Urothelium cell line (cell line): ENCODE data around the gene KMT2D.
A peak's percentile ranks its signal among the peaks of the same experiment; 100 is the strongest.

Source experiments
- DNase-seq: peaks from one replicate; pipeline ENCODE4 v3.0.0; 2011; ENCODE audit warnings: low spot score, mixed read lengths
- FAIRE-seq: peaks from 2 replicates; lab custom pipeline; 2011; peaks lifted over from hg19 to GRCh38; lab: Jason Lieb, UNC

Gene KMT2D

GRCh38 chr12:49060237-49061156 lies at the start of gene KMT2D:
Gene KMT2D (minus strand): TSS chr12:49060794. CDS start chr12:49055324, 5,470 bp downstream.
- DNase-seq (peak; percentile 92), FAIRE-seq (no peak)

- DNase-seq (peak; percentile 37), FAIRE-seq (no peak)
Measured at GRCh38 chr12:49109641-49110463, 49.3 kb upstream of the KMT2D start.

- no peak for DNase-seq
- FAIRE-seq, result no peak
Measured at GRCh38 chr12:49108958-49109404, 48.4 kb upstream of the KMT2D start.

GRCh38 chr12:49105504-49106084 lies 45.0 kb upstream of the KMT2D start:
- FAIRE-seq (no peak), DNase-seq (no peak)

GRCh38 chr12:49104822-49105221 lies 44.2 kb upstream of the KMT2D start:
- DNase-seq (no peak), FAIRE-seq (no peak)

GRCh38 chr12:49100380-49100779 lies 39.8 kb upstream of the KMT2D start:
- FAIRE-seq, result no peak
- no peak for DNase-seq

GRCh38 chr12:49098703-49099102 lies 38.1 kb upstream of the KMT2D start:
- DNase-seq, result no peak
- FAIRE-seq, result no peak

GRCh38 chr12:49098035-49098451 lies 37.4 kb upstream of the KMT2D start:
- DNase-seq (peak; percentile 65), FAIRE-seq (no peak)

GRCh38 chr12:49097381-49097780 lies 36.8 kb upstream of the KMT2D start:
- DNase-seq (no peak), FAIRE-seq (no peak)

GRCh38 chr12:49094975-49095365 lies 34.4 kb upstream of the KMT2D start:
- FAIRE-seq (no peak), DNase-seq (no peak)

GRCh38 chr12:49094160-49094974 lies 33.8 kb upstream of the KMT2D start, which contains the start of gene DHH:
Gene DHH (minus strand): TSS chr12:49094801. CDS start chr12:49094512, 289 bp downstream.
- DNase-seq, result no peak

GRCh38 chr12:49093792-49094159 lies 33.2 kb upstream of the KMT2D start:
- DNase-seq (no peak), FAIRE-seq (no peak)

More at GRCh38 chr12:49094160-49094974, 33.8 kb upstream of the KMT2D start, which contains the start of gene DHH:
- FAIRE-seq, result no peak

- DNase-seq (no peak), FAIRE-seq (no peak)
Measured at GRCh38 chr12:49092816-49093406, 32.3 kb upstream of the KMT2D start.

- DNase-seq (peak; percentile 80), FAIRE-seq (no peak)
Measured at GRCh38 chr12:49092086-49092815, 31.7 kb upstream of the KMT2D start.

GRCh38 chr12:49091836-49092085 lies 31.2 kb upstream of the KMT2D start:
- FAIRE-seq, result no peak
- no peak for DNase-seq

GRCh38 chr12:49091056-49091835 lies 30.7 kb upstream of the KMT2D start:
- no peak for FAIRE-seq
- DNase-seq, result no peak

GRCh38 chr12:49089821-49090773 lies 29.5 kb upstream of the KMT2D start:
- no peak for DNase-seq
- FAIRE-seq, result no peak

- FAIRE-seq (no peak), DNase-seq (no peak)
Measured at GRCh38 chr12:49088932-49089330, 28.3 kb upstream of the KMT2D start.
